Measurements from ENCODE around the gene NOXA1. TPM values are rescaled to one million over a fixed set of nuclear protein-coding genes. Genes with fewer than 3 reads are reported as not detected.

NOXA1 gene
- total RNA-seq, 1 donor from 2014 or later = 0.50 TPM

- H3K27ac Mint-ChIP-seq (ENCODE audit: unreplicated experiment) = no peak overlapping the region
- Histone ChIP-seq H3K4me3 (ENCODE audit: insufficient read depth, low read depth, low read length) (no peak overlapping the region), H3K4me1 (ENCODE audit: insufficient read depth, low read length) (peaks cover 10% of the 10 kb centered on the region), H3K9me3 (ENCODE audit: insufficient read depth, low read depth, low read length) (peaks cover 7% of the 10 kb centered on the region), H3K27me3 (ENCODE audit: insufficient read depth, low read length) (no peaks in the 10 kb centered on the region), H3K4me2 (ENCODE audit: low read length) (peak overlapping the region; percentile 44), H3K79me2 (ENCODE audit: insufficient read depth, low read length) (no peaks in the 10 kb centered on the region), H3K9ac (ENCODE audit: low read length) (no peak overlapping the region), H4K20me1 (ENCODE audit: insufficient read depth, low read length) (no peaks in the 10 kb centered on the region), H3K36me3 (ENCODE audit: insufficient read depth, low read length) (no peaks in the 10 kb centered on the region), H3K27ac (ENCODE audit: low read depth, low read length) (no peak overlapping the region), H2AFZ (ENCODE audit: low read depth, low read length) (peak overlapping the region; percentile 26)
- FAIRE-seq = no peak
- H3K4me3 Mint-ChIP-seq (ENCODE audit: unreplicated experiment) = no peak overlapping the region
- peaks cover 6% of the 10 kb centered on the region for H3K36me3 Mint-ChIP-seq (ENCODE audit: low read depth, unreplicated experiment)
- no peak for DNase-seq (ENCODE audit: low read depth)
- H3K4me1 Mint-ChIP-seq (ENCODE audit: low read depth, unreplicated experiment) = peaks cover 7% of the 10 kb centered on the region
- peaks cover 8% of the 10 kb centered on the region for H3K27me3 Mint-ChIP-seq (ENCODE audit: low read depth, unreplicated experiment)
- TF ChIP-seq EZH2 (IDR thresholded peaks at IDR 0.05; ENCODE audit: insufficient read depth, low read length) = no peak
- TF ChIP-seq, protein P1, sequence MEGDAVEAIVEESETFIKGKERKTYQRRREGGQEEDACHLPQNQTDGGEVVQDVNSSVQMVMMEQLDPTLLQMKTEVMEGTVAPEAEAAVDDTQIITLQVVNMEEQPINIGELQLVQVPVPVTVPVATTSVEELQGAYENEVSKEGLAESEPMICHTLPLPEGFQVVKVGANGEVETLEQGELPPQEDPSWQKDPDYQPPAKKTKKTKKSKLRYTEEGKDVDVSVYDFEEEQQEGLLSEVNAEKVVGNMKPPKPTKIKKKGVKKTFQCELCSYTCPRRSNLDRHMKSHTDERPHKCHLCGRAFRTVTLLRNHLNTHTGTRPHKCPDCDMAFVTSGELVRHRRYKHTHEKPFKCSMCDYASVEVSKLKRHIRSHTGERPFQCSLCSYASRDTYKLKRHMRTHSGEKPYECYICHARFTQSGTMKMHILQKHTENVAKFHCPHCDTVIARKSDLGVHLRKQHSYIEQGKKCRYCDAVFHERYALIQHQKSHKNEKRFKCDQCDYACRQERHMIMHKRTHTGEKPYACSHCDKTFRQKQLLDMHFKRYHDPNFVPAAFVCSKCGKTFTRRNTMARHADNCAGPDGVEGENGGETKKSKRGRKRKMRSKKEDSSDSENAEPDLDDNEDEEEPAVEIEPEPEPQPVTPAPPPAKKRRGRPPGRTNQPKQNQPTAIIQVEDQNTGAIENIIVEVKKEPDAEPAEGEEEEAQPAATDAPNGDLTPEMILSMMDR (IDR thresholded peaks at IDR 0.05; ENCODE audit: insufficient read depth, low read depth, low read length) = no peak
- peaks cover 11% of the 10 kb centered on the region for H3K9me3 Mint-ChIP-seq (ENCODE audit: unreplicated experiment)
These were observed 56.0 kb downstream of the NOXA1 start for GRCh38 chr9:137478962-137479861.

- H4K20me1 ChIP-seq (ENCODE audit: insufficient read depth, low read length) = no peaks in the 10 kb centered on the region
- DNase-seq (ENCODE audit: low read depth) (no peak), FAIRE-seq (no peak)
- peaks cover 10% of the 10 kb centered on the region for H3K4me1 ChIP-seq (ENCODE audit: insufficient read depth, low read length)
- H3K27me3 ChIP-seq (ENCODE audit: insufficient read depth, low read length) = no peaks in the 10 kb centered on the region
- TF ChIP-seq EZH2 (IDR thresholded peaks at IDR 0.05; ENCODE audit: insufficient read depth, low read length) = no peak
- TF ChIP-seq, protein P1 (IDR thresholded peaks at IDR 0.05; ENCODE audit: insufficient read depth, low read depth, low read length) = no peak
- H3K27ac Mint-ChIP-seq (ENCODE audit: unreplicated experiment) = no peak overlapping the region
- no peaks in the 10 kb centered on the region for H3K79me2 ChIP-seq (ENCODE audit: insufficient read depth, low read length)
- peaks cover 8% of the 10 kb centered on the region for H3K27me3 Mint-ChIP-seq (ENCODE audit: low read depth, unreplicated experiment)
- H3K9ac ChIP-seq (ENCODE audit: low read length) = no peak overlapping the region
- H3K9me3 Mint-ChIP-seq (ENCODE audit: unreplicated experiment) = peaks cover 7% of the 10 kb centered on the region
- H3K36me3 ChIP-seq (ENCODE audit: insufficient read depth, low read length) = no peaks in the 10 kb centered on the region
- H2AFZ ChIP-seq (ENCODE audit: low read depth, low read length) = no peak overlapping the region
- H3K4me1 Mint-ChIP-seq (ENCODE audit: low read depth, unreplicated experiment) = peaks cover 7% of the 10 kb centered on the region
- H3K36me3 Mint-ChIP-seq (ENCODE audit: low read depth, unreplicated experiment) = peaks cover 6% of the 10 kb centered on the region
- H3K4me2 ChIP-seq (ENCODE audit: low read length) = no peak overlapping the region
- no peak overlapping the region for H3K4me3 ChIP-seq (ENCODE audit: insufficient read depth, low read depth, low read length)
- H3K4me3 Mint-ChIP-seq (ENCODE audit: unreplicated experiment) = no peak overlapping the region
- peaks cover 5% of the 10 kb centered on the region for H3K9me3 ChIP-seq (ENCODE audit: insufficient read depth, low read depth, low read length)
- no peak overlapping the region for H3K27ac ChIP-seq (ENCODE audit: low read depth, low read length)
These were observed 56.9 kb downstream of the NOXA1 start for GRCh38 chr9:137479892-137480685.
